Stimulated activated naive CD4-positive, alpha-beta T cell treated with Interleukin-2 at 50 U/mL for 16 hours (primary cell): ENCODE measurements around the gene NELFB.
A peak's percentile ranks its signal among the peaks of the same experiment; 100 is the strongest.

Experiments
- DNase-seq: peaks from one replicate; lab custom pipeline; 2025; lab: John Stamatoyannopoulos, UW

The NELFB gene

DNA sequence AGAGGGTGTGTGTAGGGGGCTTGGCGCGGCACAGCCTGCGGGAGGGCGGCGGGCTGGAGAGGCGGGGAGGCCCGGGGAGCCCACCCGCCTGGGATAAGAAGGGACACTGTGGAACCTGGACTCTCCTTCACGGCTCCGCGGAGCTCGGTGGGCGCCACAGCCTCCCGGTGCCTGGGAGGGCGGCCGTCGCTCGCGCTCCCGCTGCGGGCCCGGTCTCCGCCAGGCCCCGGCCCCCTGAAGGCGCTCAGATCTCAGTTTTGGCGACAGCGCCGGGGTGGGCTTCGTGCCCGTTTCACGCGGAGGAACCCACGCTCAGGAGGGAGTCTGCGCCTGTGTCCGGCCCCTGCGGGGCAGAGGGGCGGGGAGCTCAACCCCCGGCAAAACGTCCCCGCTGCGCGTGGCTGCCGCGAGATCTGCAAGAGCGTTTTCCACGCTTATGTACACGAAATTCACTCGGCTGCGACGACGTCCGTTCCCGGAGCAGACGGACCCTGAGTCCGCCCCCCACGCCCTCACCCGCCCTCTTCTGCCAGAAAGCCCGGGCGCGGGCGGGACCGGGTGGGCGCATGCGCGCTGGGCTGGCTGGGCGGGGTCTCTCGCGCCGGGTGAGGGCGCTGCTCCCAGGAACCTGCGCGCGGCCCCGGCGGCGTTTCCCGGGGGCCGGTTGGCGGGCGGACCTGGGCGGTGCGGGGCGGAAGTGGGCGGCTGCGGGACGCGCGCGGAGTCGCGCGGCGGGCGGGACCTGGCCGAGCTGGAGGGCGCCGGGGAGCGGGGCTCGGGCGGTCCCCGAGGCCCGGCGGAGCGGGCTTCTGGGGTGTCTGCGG, at the start of gene NELFB:
NELFB (plus strand) TSS at position 704 of the 824 bp plus-strand sequence.
- DNase-seq, result peak; percentile 90

- DNase-seq, result no peak
These were observed 48.5 kb upstream of the NELFB start for GRCh38 chr9:137206602-137207001.

DNA sequence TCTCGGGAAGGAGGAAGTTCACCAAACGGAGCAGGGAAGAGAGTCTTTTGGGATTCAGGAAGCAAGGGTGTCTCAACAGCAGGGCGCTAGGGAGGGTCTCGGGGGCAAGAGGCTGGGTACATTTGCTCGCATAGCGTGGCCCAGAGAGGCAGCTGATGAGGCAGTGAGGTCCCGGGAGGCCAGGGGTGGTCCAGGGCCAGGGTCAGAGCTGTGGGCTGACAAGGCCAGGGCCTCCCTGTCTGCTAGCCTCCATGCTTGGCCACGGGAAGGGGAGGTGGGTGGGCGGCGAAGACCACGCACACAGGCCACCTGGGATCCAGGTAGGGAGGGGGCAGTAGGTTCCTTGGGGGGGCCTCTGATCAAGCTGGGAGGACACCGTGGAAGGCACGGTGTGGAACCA, 43.6 kb upstream of the NELFB start:
- DNase-seq, result no peak

DNA sequence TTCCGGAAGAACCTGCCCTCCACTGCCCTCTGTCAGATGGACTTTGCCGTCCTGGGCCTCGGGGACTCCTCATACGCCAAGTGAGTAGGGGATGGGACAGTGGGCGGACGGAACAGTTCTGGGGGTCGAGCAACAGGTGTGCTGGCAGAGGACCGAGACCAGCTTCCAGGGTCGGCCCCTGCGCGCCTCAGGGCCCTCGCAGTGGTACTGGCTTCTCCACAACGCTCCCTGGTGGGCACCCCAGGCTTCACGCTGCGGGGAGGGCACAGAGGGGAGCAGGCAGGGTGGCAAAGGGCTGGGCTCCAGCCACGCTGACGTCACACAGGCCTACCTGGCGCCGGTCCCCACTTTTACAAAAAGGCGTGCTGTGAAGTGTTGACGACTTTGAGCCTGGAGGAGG, 42.6 kb upstream of the NELFB start:
- no peak for DNase-seq

DNA sequence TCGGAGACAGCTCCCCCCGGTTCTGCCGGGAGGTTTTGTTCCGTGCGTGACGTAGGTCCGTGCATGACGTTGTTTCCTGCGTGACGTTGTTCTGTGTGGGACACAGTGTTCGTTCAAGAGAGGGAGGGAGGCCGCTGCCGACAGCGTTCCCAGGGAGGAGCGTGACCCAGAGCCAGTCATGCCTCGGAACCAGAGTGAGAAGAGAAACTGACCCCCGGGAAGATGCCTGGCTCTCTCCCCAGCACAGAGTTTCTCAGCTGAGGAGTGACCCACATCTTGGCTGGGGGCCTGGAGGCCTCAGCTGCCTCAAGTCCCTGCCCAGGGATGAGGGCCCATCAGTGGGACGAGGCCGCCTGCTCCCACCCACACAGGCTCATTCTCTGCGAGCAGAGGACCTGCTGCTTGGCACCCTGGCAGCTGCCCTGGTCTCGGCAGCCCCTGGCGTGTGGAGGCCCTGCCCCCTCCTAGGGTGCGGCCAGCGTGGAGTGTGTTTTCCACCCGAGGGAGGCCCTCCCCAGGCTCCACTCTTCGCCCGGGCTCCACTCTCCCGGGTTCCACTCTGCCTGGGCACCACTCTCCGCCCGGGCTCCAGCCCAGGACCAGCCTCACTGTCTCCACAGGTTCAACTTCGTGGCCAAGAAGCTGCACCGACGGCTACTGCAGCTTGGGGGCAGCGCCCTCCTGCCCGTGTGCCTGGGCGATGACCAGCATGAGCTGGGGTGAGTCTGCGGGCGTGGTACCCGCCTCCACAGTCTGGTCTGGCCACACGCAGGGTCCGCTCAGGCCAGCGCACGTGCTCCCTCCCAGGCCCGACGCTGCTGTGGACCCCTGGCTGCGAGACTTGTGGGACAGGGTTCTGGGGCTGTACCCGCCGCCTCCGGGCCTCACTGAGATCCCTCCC, 41.7 kb upstream of the NELFB start:
- DNase-seq, result no peak

DNA sequence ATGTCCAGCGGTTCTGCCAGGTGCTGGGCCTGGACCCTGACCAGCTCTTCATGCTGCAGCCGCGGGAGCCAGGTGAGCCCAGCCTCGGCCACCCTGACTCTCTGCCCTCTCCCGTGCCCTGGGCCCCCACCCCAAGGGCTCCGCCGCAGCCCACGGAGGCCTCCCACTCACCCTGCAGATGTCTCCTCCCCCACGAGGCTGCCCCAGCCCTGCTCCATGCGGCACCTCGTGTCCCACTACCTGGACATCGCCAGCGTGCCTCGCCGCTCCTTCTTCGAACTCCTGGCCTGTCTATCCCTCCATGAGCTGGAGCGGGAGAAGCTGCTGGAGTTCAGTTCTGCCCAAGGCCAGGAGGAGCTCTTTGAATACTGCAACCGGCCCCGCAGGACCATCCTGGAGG, 40.5 kb upstream of the NELFB start:
- no peak for DNase-seq

DNA sequence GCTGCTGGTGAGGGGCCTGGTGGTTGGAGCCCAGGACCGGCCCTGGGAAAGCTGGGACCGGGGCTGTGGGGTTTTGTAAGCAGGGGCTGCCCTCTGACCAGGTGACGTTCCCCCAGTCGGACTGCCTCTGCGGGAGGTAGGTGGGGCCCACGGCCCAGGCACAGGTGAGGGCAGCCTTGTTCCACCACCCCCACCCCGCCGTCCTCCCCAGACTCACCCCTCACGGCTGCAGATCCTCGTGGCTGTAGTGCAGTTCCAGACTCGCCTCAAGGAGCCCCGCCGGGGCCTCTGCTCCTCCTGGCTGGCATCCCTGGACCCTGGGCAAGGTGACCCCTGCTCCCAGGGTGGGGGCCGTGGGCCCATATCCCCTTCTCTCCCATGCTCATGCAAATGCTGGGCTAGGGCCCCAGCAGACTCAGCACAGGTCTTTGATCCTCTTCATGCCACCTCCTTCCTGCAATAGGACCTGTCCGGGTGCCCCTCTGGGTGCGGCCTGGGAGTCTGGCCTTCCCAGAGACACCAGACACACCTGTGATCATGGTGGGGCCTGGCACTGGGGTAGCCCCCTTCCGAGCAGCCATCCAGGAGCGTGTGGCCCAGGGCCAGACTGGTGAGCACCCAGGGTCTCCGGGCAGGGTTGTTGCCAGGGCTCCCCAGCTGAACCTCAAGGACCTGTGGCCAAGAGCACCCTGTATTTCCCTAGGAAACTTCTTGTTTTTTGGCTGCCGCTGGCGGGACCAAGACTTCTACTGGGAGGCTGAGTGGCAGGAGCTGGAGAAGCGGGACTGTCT, 39.7 kb upstream of the NELFB start:
- DNase-seq, result no peak

DNA sequence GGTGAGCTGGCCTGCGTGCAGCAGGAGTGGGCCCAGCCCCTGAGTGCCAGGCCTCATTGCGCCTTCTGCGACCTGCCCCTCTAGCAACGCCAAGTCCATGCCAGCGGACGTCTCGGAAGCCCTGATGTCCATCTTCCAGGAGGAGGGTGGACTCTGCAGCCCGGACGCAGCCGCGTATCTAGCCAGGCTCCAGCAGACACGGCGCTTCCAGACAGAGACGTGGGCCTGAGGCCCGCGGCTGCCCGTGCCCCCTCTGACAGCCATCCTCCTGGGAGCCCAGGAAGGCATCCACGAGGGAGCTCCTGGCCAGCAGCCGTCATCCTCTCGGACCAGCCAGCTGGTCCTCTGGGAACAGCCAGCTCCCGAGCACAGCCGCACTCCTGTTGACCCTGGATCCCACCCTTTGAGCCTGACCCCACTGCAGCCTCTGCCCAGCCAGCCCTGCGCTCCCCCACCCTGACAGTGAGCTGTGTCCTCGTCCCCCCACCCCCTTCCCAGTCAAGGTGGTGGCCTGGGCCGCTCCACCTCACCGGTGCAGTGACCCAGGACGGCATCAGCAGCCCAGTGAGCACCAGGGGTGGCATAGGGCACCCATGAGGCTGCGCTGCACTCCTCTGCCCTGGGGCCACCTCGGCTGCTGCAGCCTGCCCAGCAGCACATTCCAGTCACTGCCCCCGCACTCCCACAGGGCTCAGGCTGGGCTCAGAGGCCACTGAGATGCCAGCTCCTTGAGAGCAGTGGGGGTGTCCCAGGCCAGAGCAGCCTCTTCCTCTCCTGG, 38.8 kb upstream of the NELFB start:
- no peak for DNase-seq

DNA sequence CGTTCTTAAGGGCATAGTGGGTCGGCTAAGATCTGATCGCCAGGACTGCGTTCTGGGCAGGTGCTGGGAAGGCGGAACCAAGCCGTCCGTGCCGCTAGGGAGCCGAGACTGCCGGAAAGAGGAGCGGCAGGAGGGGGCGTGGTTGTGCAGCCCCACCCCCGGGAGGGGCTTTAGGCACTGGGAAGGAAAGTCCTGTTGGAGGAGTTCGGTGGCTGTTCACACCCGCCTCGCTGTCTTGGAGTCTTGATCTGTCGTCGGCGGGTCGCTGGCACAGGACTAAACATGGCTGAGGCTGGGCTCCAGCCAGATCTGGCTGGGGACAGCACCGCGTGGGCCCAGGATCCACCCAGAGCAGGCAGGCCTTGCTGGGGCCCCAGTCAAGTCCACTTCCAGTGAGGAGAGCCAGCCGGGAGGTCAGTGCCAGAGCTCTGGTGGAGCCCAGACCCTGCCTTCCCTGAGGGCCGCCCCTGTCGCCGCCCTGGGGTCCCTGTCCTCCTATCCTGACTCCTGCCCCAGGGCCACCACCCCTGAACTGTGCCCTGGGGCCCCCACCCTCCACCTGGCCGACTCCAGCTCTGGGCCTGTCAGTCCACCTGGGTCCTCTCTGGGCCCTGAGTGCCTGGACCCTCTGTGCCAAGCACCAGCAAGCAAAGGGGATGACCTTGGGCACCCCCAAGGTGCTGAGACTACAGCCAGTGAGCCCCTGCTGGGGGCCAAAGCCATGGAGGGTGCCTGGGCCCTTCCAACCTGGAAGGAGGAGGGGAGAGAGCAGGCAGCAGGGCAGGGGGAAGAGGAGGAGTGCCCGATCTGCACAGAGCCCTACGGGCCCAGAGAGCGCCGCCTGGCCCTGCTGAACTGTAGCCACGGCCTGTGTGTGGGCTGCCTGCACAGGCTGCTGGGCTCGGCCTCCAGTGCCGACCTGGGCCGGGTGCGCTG, 37.6 kb upstream of the NELFB start:
- no peak for DNase-seq

DNA sequence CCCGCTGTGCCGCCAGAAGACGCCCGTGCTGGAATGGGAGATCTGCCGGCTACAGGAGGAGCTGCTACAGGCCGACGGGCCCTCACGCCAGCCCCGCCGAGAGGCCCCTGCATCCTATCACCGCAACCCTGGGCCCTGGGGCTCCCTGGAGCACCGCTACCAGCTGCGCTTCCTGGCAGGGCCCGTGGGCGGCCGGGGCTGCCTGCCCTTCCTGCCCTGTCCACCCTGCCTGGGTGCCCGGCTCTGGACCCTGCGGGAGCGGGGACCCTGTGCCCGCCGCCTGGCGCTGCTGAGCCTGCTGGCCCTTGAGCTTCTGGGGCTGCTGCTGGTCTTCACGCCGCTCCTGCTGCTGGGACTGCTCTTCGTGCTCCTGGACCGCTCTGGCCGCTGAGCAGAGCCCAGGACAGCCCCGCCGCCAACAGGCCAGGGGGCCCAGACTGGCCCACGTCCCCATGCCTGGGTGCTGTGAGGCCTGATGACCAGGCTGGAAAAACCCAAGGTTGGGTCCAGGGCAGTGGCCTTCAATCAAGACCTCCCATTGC, 36.8 kb upstream of the NELFB start:
- no peak for DNase-seq

- DNase-seq, result no peak
These were observed 36.3 kb upstream of the NELFB start for GRCh38 chr9:137218754-137219271.

GRCh38 chr9:137219757-137220316, 35.3 kb upstream of the NELFB start:
- no peak for DNase-seq

DNA sequence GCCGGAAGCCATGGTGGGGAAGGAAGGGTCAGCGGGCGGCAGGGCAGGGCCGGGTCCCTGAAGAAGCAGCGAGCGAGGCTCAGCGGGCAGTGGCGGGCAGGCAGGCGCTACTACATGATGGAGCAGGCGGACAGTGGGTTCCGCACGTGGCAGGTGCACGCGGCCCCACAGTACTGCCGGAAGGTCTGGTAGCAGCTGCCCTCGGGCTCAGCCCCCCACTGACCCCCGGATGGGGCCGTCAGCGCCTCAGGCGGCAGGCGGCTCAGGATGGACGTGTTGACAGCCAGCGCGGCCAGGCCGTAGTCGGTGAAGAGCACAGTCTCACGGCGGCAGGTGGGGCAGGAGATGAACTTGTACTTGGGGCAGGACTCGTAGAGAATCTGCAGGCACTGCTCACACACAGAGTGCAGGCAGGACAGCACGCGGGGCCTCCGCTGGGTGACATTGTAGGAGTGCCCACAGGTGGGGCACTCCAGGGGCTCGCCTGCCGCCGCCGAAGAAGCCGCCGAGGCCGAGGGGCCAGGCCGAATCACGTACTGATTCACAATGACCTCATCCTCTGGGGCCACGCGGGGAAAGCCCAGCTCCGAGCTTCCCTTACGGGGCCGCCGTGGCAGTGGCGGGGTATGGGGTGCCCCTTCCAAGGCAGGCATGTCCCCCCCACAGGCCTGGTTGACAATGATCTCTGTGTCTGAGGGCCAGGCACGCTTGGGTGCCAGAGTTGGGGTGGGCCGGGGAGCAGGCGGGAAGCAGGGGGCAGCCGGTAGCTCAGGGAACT, 34.6 kb upstream of the NELFB start:
- DNase-seq, result no peak

DNA sequence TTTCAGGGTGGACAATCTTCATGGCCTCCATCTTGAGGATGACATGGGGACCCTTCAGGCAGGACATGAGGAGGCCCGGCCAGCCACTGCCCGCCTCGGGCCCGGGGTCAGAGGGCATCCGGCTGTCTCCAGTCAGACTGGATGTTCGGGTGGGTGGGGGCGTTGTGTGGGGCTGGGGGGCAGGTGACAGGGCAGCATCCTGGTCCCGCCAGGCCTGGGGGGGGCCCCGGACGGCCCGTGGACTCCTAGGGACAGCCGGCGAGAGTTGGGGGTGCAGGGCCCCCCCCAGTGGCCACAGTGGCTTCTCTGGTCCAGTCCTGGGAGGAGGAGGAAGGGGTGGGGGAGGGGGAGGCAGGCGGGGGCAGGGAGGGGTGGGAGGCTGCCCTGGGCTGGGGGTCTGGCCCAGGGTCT, 34.0 kb upstream of the NELFB start:
- no peak for DNase-seq

- DNase-seq, result no peak
These were observed 33.5 kb upstream of the NELFB start for GRCh38 chr9:137221506-137222111.

DNA sequence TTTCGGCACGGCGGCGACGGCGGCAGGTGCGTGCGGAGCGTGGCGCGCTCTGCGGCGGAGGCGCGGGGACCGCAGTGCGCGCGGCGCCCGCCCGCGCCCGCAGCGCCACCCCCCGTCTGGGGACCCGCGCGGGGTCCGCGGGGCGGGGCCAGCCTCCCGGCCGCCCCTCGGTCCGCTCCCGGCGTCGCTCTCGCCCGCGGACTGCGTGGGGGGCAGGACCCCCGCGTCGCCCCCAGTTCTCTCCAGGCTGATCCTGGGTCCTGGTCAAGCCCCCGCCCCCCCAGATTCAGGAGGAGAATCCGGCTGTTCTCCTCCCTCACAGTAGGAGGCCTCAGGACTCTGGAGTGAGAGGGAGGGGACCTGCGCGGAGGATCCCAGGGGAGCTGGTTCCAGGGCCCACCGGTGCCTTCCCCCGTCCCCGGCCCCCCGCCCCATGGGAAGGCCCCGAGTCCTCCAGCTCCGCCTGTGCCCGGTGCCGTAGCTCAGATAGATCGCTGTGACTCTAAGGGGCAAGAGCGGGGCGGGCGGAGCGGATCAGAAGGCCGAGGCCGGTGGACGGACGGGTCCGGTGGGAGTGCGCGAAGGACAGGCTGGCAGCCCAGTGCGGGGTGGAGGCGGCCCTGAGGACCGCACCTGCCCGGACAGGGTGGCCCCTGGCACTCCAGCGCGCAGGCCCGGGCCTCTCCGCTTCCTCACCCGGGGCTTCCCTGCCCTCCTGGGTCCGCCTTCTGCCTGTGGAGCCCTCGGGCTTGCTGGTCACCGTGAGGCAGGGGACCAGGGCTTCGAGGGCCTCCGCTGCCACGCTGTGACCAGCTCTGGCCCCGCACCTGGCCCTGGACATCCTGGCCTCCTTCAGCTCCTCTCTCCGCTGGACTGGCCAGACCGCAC, 32.7 kb upstream of the NELFB start, which contains the start of gene RNF208:
RNF208 (minus strand) TSS at position 51 of the 888 bp plus-strand sequence. CDS start 1,028 bp downstream, outside the sequence.
- DNase-seq, result no peak
